Measurements from ENCODE around the gene ARRDC5.
"Not testable (repeated sequence)": the region's sequence is repeated elsewhere in the genome, so short reads cannot be mapped to it uniquely, and the experiment has no call there.

ARRDC5 gene

GRCh38 chr19:4902796-4903195, at the start of gene ARRDC5:
Gene ARRDC5, minus strand, starts transcription at chr19:4902896. Its CDS starts 71 bp downstream, at chr19:4902825.
- DNase-seq (ENCODE audit: low read depth), result no peak

GRCh38 chr19:4951656-4952055, 49.0 kb upstream of the ARRDC5 start:
- no peak for DNase-seq (ENCODE audit: low read depth)

GRCh38 chr19:4950650-4951049, 48.0 kb upstream of the ARRDC5 start:
- DNase-seq (ENCODE audit: low read depth), result not testable (repeated sequence)

- not testable (repeated sequence) for DNase-seq (ENCODE audit: low read depth)
These were observed 39.0 kb upstream of the ARRDC5 start for GRCh38 chr19:4941638-4942169.

GRCh38 chr19:4939466-4939865, 36.8 kb upstream of the ARRDC5 start:
- DNase-seq (ENCODE audit: low read depth), result no peak

GRCh38 chr19:4938461-4938860, 35.8 kb upstream of the ARRDC5 start:
- DNase-seq (ENCODE audit: low read depth), result not testable (repeated sequence)

GRCh38 chr19:4937060-4937459, 34.4 kb upstream of the ARRDC5 start:
- no peak for DNase-seq (ENCODE audit: low read depth)

- no peak for DNase-seq (ENCODE audit: low read depth)
These were observed 32.7 kb upstream of the ARRDC5 start for GRCh38 chr19:4935444-4935843.

GRCh38 chr19:4933528-4933927, 30.8 kb upstream of the ARRDC5 start:
- no peak for DNase-seq (ENCODE audit: low read depth)

- no peak for DNase-seq (ENCODE audit: low read depth)
These were observed 30.0 kb upstream of the ARRDC5 start for GRCh38 chr19:4932711-4933110.

- DNase-seq (ENCODE audit: low read depth), result no peak
These were observed 28.0 kb upstream of the ARRDC5 start for GRCh38 chr19:4930664-4931063.

GRCh38 chr19:4929186-4929585, 26.5 kb upstream of the ARRDC5 start:
- no peak for DNase-seq (ENCODE audit: low read depth)

GRCh38 chr19:4923276-4923747, 20.6 kb upstream of the ARRDC5 start:
- no peak for DNase-seq (ENCODE audit: low read depth)

- DNase-seq (ENCODE audit: low read depth), result no peak
These were observed 20.0 kb upstream of the ARRDC5 start for GRCh38 chr19:4922530-4923275.

- no peak for DNase-seq (ENCODE audit: low read depth)
These were observed 13.8 kb upstream of the ARRDC5 start for GRCh38 chr19:4916292-4917082.

- no peak for DNase-seq (ENCODE audit: low read depth)
These were observed 12.2 kb upstream of the ARRDC5 start for GRCh38 chr19:4914736-4915501.

GRCh38 chr19:4913996-4914735, 11.5 kb upstream of the ARRDC5 start:
- DNase-seq (ENCODE audit: low read depth), result no peak

GRCh38 chr19:4911786-4912672, 9.3 kb upstream of the ARRDC5 start:
- DNase-seq (ENCODE audit: low read depth), result peak; percentile 99

- DNase-seq (ENCODE audit: low read depth), result no peak
These were observed 8.6 kb upstream of the ARRDC5 start for GRCh38 chr19:4911314-4911713.

GRCh38 chr19:4910594-4911281, 8.0 kb upstream of the ARRDC5 start:
- no peak for DNase-seq (ENCODE audit: low read depth)

Measured in GM04504 (cell line).